ENCODE measurements around the gene DDX25. TPM values are rescaled to one million over a fixed set of nuclear protein-coding genes. Genes with fewer than 3 reads are reported as not detected.

Gene DDX25
- total RNA-seq, 1 experiment from 2014 or later: 0.26 TPM

- Histone ChIP-seq H3K4me1 (replicated peaks; ENCODE audit: insufficient read depth) (no peaks in the 10 kb centered on the region), H3K27me3 (ENCODE audit: insufficient read depth, low read depth) (no peaks in the 10 kb centered on the region), H3K27ac (no peak overlapping the region), H3K79me2 (ENCODE audit: low read depth) (no peaks in the 10 kb centered on the region), H3K4me2 (no peak overlapping the region), H3K4me3 (no peak overlapping the region), H3K36me3 (ENCODE audit: low read depth) (no peaks in the 10 kb centered on the region), H3K9me3 (ENCODE audit: insufficient read depth, low read depth) (no peaks in the 10 kb centered on the region), H3K9me2 (ENCODE audit: insufficient read depth) (no peaks in the 10 kb centered on the region), H3F3A (ENCODE audit: insufficient read depth, low read depth) (no peaks in the 10 kb centered on the region), H2AFZ (no peak overlapping the region), H4K20me1 (ENCODE audit: insufficient read depth) (no peaks in the 10 kb centered on the region)
- no peak for TF ChIP-seq EZH2 (IDR thresholded peaks at IDR 0.05; ENCODE audit: low read depth)
- TF ChIP-seq CTCF (conservative IDR thresholded peaks at IDR 0.05): no peak
- no TSS peak for BruUV-seq (replicated peaks)
- DNase-seq: no peak
- CTCF ChIA-PET: no interaction called here
- POLR2A ChIA-PET (ENCODE audit: unreplicated experiment): no interaction called here
- intact Hi-C loops (cut with micrococcal nuclease; ENCODE audit: unreplicated experiment): loop anchor here (5.0 kb wide), 1 partner anchor 118 kb away; the partner anchor contains the start of gene CDON
Observed at GRCh38 chr11:125943661-125944349, 39.5 kb downstream of the DDX25 start.

- BruUV-seq (replicated peaks): no TSS peak
- no peaks in the 10 kb centered on the region for H3K79me2 ChIP-seq (ENCODE audit: low read depth)
Observed at GRCh38 chr11:125944350-125945010, 40.2 kb downstream of the DDX25 start.

More at GRCh38 chr11:125944350-125945010, 40.2 kb downstream of the DDX25 start:
- no peak overlapping the region for H3K4me2 ChIP-seq
- ChIA-PET CTCF (no interaction called here), POLR2A (ENCODE audit: unreplicated experiment) (no interaction called here)
- no peaks in the 10 kb centered on the region for H3F3A ChIP-seq (ENCODE audit: insufficient read depth, low read depth)
- TF ChIP-seq CTCF (conservative IDR thresholded peaks at IDR 0.05) (no peak), EZH2 (IDR thresholded peaks at IDR 0.05; ENCODE audit: low read depth) (no peak)
- intact Hi-C loops (cut with micrococcal nuclease; ENCODE audit: unreplicated experiment): loop anchor here (5.0 kb wide), 1 partner anchor 118 kb away; the partner anchor contains the start of gene CDON
- DNase-seq: no peak
- no peak overlapping the region for H2AFZ ChIP-seq
- no peaks in the 10 kb centered on the region for H3K27me3 ChIP-seq (ENCODE audit: insufficient read depth, low read depth)
- no peak overlapping the region for H3K27ac ChIP-seq
- no peaks in the 10 kb centered on the region for H3K9me3 ChIP-seq (ENCODE audit: insufficient read depth, low read depth)
- no peaks in the 10 kb centered on the region for H3K9me2 ChIP-seq (ENCODE audit: insufficient read depth)
- H3K4me3 ChIP-seq: no peak overlapping the region
- no peaks in the 10 kb centered on the region for H4K20me1 ChIP-seq (ENCODE audit: insufficient read depth)
- H3K36me3 ChIP-seq (ENCODE audit: low read depth): no peaks in the 10 kb centered on the region
- H3K4me1 ChIP-seq (replicated peaks; ENCODE audit: insufficient read depth): no peaks in the 10 kb centered on the region

All from PC-9 (cell line).